HepG2 (cell line): ENCODE data around the gene ARHGAP33. TPM values are rescaled to one million over a fixed set of nuclear protein-coding genes. Genes with fewer than 3 reads are reported as not detected.

ENCODE experiments used
- ATAC-seq: fragments of 200-7000 bp; cut with Tn5 transposase; 3 replicates; pipeline ENCODE4 v1.9.1; 2020; ENCODE audit warnings: mild to moderate bottlenecking, moderate library complexity
- BruUV-seq: library from RNA; stranded (reverse); fragments of 400-500 nt; replicated peaks from 2 replicates; lab custom pipeline; 2021; lab: Mats Ljungman, UMichigan
- CTCF ChIA-PET: fragments of 300-600 bp; formaldehyde crosslinking; extraction: SDS; loops from one replicate; lab custom pipeline; 2021; ENCODE audit warnings: low total read pairs, inconsistent platforms, low intra/inter-chr PET ratio; lab: Yijun Ruan, JAX
- POLR2A ChIA-PET: fragments of 350-600 bp; sonication (Branson Sonifier 250); formaldehyde crosslinking; loops from one replicate; lab custom pipeline; 2020; ENCODE audit warnings: antibody characterized with exemption, inconsistent platforms; lab: Yijun Ruan, JAX
- DNase-seq: peaks from one replicate; pipeline ENCODE4 v3.0.0-alpha.2; 2015; ENCODE audit warnings: low spot score
- FAIRE-seq: peaks from 3 replicates; lab custom pipeline; 2011; peaks lifted over from hg19 to GRCh38; lab: Jason Lieb, UNC
- H2AFZ ChIP-seq: one replicate; pipeline ENCODE4 v1.6.1; 2011; ENCODE audit warnings: low read length, inconsistent platforms
- H3K27ac ChIP-seq: fragments of 300-600 bp; 3 replicates; pipeline ENCODE4 v1.8.0; 2011; ENCODE audit warnings: mixed run types, mild to moderate bottlenecking, mixed read lengths, low read length, inconsistent platforms; ENCODE audit not compliant: insufficient read depth; ENCODE audit errors: extremely low read length
- H3K27me3 ChIP-seq, 2 experiments: fragments of 200-600 bp in 1 of 2; 2 replicates in 1 of 2; 3 replicates in 1 of 2; pipeline versions ENCODE4 v1.6.0 to v1.8.0; 2011; ENCODE audit warnings: low read length in 2 of 2, mild to moderate bottlenecking in 2 of 2, moderate library complexity in 2 of 2, inconsistent platforms in 1 of 2; ENCODE audit not compliant: insufficient read depth in 2 of 2, control insufficient read depth in 1 of 2
- H3K36me3 ChIP-seq, 2 experiments: fragments of 200-600 bp in 1 of 2; replicated peaks in 1 of 2; 2 replicates in 1 of 2; 3 replicates in 1 of 2; pipeline versions ENCODE4 v1.5.1 to v1.8.0; 2011; ENCODE audit warnings: low read length in 2 of 2, inconsistent platforms in 1 of 2; ENCODE audit not compliant: insufficient read depth in 2 of 2, control insufficient read depth in 1 of 2
- H3K4me1 ChIP-seq: 2 replicates; pipeline ENCODE4 v1.5.1; 2012; ENCODE audit warnings: low read length, inconsistent platforms; ENCODE audit not compliant: insufficient read depth
- H3K4me2 ChIP-seq: 2 replicates; pipeline ENCODE4 v1.6.0; 2011; ENCODE audit warnings: low read depth, low read length, inconsistent platforms
- H3K4me3 ChIP-seq, 3 experiments: fragments of 200-600 bp in 1 of 3; sonication (generic), shearing (Covaris generic) in 1 of 3; replicated peaks in 1 of 3; 2 replicates each; pipeline ENCODE4 v1.5.1; 2011 to 2016; ENCODE audit warnings: low read length in 3 of 3, inconsistent platforms in 2 of 3, low read depth in 2 of 3, mild to moderate bottlenecking in 2 of 3, control low read depth in 1 of 3, mixed read lengths in 1 of 3; ENCODE audit not compliant: insufficient read depth in 1 of 3
- H3K79me2 ChIP-seq: one replicate; pipeline ENCODE4 v1.6.1; 2011; ENCODE audit warnings: low read length, inconsistent platforms; ENCODE audit not compliant: insufficient read depth
- H3K9ac ChIP-seq: 2 replicates; pipeline ENCODE4 v1.6.0; 2011; ENCODE audit warnings: mild to moderate bottlenecking, low read depth, low read length, inconsistent platforms; ENCODE audit not compliant: insufficient read depth
- H3K9me3 ChIP-seq: 2 replicates; pipeline ENCODE4 v1.5.1; 2012; ENCODE audit warnings: mild to moderate bottlenecking, low read length
- H4K20me1 ChIP-seq: 2 replicates; pipeline ENCODE4 v1.6.0; 2011; ENCODE audit warnings: inconsistent platforms, mild to moderate bottlenecking, low read length, moderate library complexity; ENCODE audit not compliant: insufficient read depth
- GATAD2A ChIP-seq: IDR thresholded peaks from 2 replicates; pipeline ENCODE4 v1.6.1; 2016
- HDAC1 ChIP-seq: sonication (generic); formaldehyde crosslinking; IDR thresholded peaks from 2 replicates; pipeline ENCODE4 v1.5.1; 2020; ENCODE audit warnings: mild to moderate bottlenecking, missing genetic modification reagents
- HOXA7 ChIP-seq: sonication (generic); formaldehyde crosslinking; IDR thresholded peaks from 2 replicates; pipeline ENCODE4 v1.8.1; 2022; ENCODE audit warnings: mild to moderate bottlenecking, missing genetic modification reagents, moderate library complexity
- MAX ChIP-seq: IDR thresholded peaks from 2 replicates; pipeline ENCODE4 v1.6.1; 2012; ENCODE audit warnings: inconsistent platforms
- NFYB ChIP-seq: sonication (generic); formaldehyde crosslinking; IDR thresholded peaks from 2 replicates; pipeline ENCODE4 v1.4.0; 2020; ENCODE audit warnings: missing genetic modification reagents
- PHF8 ChIP-seq: sonication (generic); formaldehyde crosslinking; IDR thresholded peaks from 2 replicates; pipeline ENCODE4 v1.5.0; 2020; ENCODE audit warnings: missing genetic modification reagents
- SALL2 ChIP-seq: sonication (generic); formaldehyde crosslinking; IDR thresholded peaks from 2 replicates; pipeline ENCODE4 v1.8.1; 2023; ENCODE audit warnings: mild to moderate bottlenecking, missing genetic modification reagents, inconsistent platforms
- THAP11 ChIP-seq: IDR thresholded peaks from 2 replicates; pipeline ENCODE4 v1.6.1; 2016; ENCODE audit warnings: missing biosample characterization, missing genetic modification reagents
- ZBTB3 ChIP-seq: sonication (generic); formaldehyde crosslinking; IDR thresholded peaks from 2 replicates; pipeline ENCODE4 v1.4.0; 2020; ENCODE audit warnings: low read depth, mild to moderate bottlenecking, moderate library complexity, missing genetic modification reagents, borderline replicate concordance
- ZBTB33 ChIP-seq: sonication (generic); formaldehyde crosslinking; IDR thresholded peaks from 2 replicates; pipeline ENCODE4 v1.4.0; 2020; ENCODE audit warnings: missing genetic modification reagents
- ZBTB46 ChIP-seq: sonication (generic); formaldehyde crosslinking; IDR thresholded peaks from 2 replicates; pipeline ENCODE4 v1.4.0; 2020; ENCODE audit warnings: mild to moderate bottlenecking, missing genetic modification reagents, borderline replicate concordance
- ZNF350 ChIP-seq: sonication (generic); formaldehyde crosslinking; IDR thresholded peaks from 2 replicates; pipeline ENCODE4 v1.4.0; 2020; ENCODE audit warnings: mild to moderate bottlenecking, low read depth, missing genetic modification reagents, borderline replicate concordance
- ZNF562 ChIP-seq: sonication (generic); formaldehyde crosslinking; IDR thresholded peaks from 2 replicates; pipeline ENCODE4 v1.8.0; 2022; ENCODE audit warnings: missing genetic modification reagents, borderline replicate concordance
- WGBS: methylation state at CpG from one replicate; pipeline ENCODE4 v1.1.6; 2017; ENCODE audit warnings: low lambda C conversion rate; 5-methylcytosine and 5-hydroxymethylcytosine counted together
- in situ Hi-C: cut with HindIII; loops from 2 replicates; pipeline ENCODE4 v1.10.0; 2017; ENCODE audit warnings: low pct_unique_long_range_greater_than_20kb; ENCODE audit not compliant: extremely low pct_ligation_motif_present
- intact Hi-C: fragments of 100-400 bp; cut with micrococcal nuclease; formaldehyde crosslinking; loops from one replicate; pipeline ENCODE4 v1.10.0; 2022; ENCODE audit not compliant: unreplicated experiment
- polyA plus RNA-seq, 8 experiments: library from polyadenylated mRNA; depleted of rRNA in 3 of 8; stranded (reverse) in 7 of 8; unstranded in 1 of 8; fragments of >200 nt; fragmentation: Illumina TruSeq in 4 of 8; extraction: Trizol in 4 of 8; gene quantifications; 2 replicates each; pipeline versions ENCODE4 v1.2.1 to v1.2.3, GENCODE V29; 2011 to 2016; ENCODE audit warnings: low read depth in 4 of 8, missing spikeins in 1 of 8, mixed read lengths in 1 of 8; ENCODE audit not compliant: insufficient read depth in 1 of 8
- total RNA-seq, 5 experiments: library from RNA; depleted of rRNA; stranded (reverse); fragments of >200 nt; fragmentation: Illumina TruSeq; extraction: Trizol; gene quantifications; 2 replicates each; pipeline ENCODE4 v1.2.3, GENCODE V29; 2016; ENCODE audit warnings: low read depth in 1 of 5

ARHGAP33 gene
- total and polyA plus RNA-seq, 2 of the 13 experiments (the other 11 are each of a cell fraction or from before 2014, with no cell fraction given): 1.3 to 2.7 TPM

GRCh38 chr19:35766571-35767104, 8.7 kb upstream of the ARHGAP33 start:
- FAIRE-seq (no peak), ATAC-seq (peak; percentile 8; the same call in 2 of the 3 replicates), DNase-seq (no peak)
- in situ Hi-C loops (no loop called here), intact Hi-C loops (no loop called here)
- peaks cover 20% of the 10 kb centered on the region; the same call in 1 of the 2 replicates for H3K4me1 ChIP-seq
- H3K27me3 ChIP-seq: no peaks in the 10 kb centered on the region
- H3K79me2 ChIP-seq: no peaks in the 10 kb centered on the region
- no peak overlapping the region for H3K4me3 ChIP-seq
- TF ChIP-seq ZBTB33: peak; percentile 63; the same call in 1 of the 2 replicates
- TF ChIP-seq SALL2 (CRISPR knock-in tag): no peak
- no peaks in the 10 kb centered on the region for H3K9me3 ChIP-seq
- H2AFZ ChIP-seq: no peak overlapping the region
- WGBS: 88% methylated on average over 10 of the region's 11 CpGs
- ChIA-PET CTCF (no interaction called here), POLR2A (interaction anchor here (1.1 kb wide), 1 partner anchor 9 kb away, joined by 3 read pairs; no protein-coding TSS in a partner anchor)
- H3K27ac ChIP-seq: no peak overlapping the region
- H4K20me1 ChIP-seq: no peaks in the 10 kb centered on the region
- no TSS peak for BruUV-seq
- H3K9ac ChIP-seq: no peak overlapping the region
- H3K4me2 ChIP-seq: no peak overlapping the region
- H3K36me3 ChIP-seq: peaks cover 4 to 15% of the 10 kb centered on the region in 2 experiments; a peak in 4 of 5 replicates

GRCh38 chr19:35767288-35768081, 7.9 kb upstream of the ARHGAP33 start:
- 87% methylated on average over 15 of the region's 34 CpGs for WGBS
- Histone ChIP-seq H3K4me1 (peaks cover 20% of the 10 kb centered on the region; the same call in 1 of the 2 replicates), H4K20me1 (no peaks in the 10 kb centered on the region), H3K27ac (peak overlapping the region; percentile 14), H3K36me3 (peaks cover 3 to 8% of the 10 kb centered on the region in 2 experiments; a peak in 3 of 5 replicates), H3K27me3 (no peaks in the 10 kb centered on the region), H3K9me3 (no peaks in the 10 kb centered on the region), H3K4me3 (no peak overlapping the region), H3K4me2 (no peak overlapping the region), H2AFZ (no peak overlapping the region), H3K79me2 (no peaks in the 10 kb centered on the region), H3K9ac (no peak overlapping the region)
- ChIA-PET POLR2A (interaction anchor here (1.0 to 1.1 kb wide), 3 partner anchors 9 to 19 kb away, joined by 3 to 6 read pairs (median 3); partner anchors contain the start of gene LIN37), CTCF (no interaction called here)
- peak; percentile 90 for ATAC-seq
- BruUV-seq: no TSS peak
- peak; percentile 43 for DNase-seq
- intact Hi-C loops: no loop called here
- no peak for FAIRE-seq
- in situ Hi-C loops: no loop called here
- no peak for TF ChIP-seq ZBTB46 (CRISPR knock-in tag)
- no peak for TF ChIP-seq ZNF350 (CRISPR knock-in tag)
- 0 out of 2 replicates have a peak, but pooled peaks have one; percentile 37 for TF ChIP-seq GATAD2A (CRISPR knock-in tag)
- no peak for TF ChIP-seq ZNF562 (CRISPR knock-in tag)
- TF ChIP-seq HDAC1 (CRISPR knock-in tag): 0 out of 2 replicates have a peak, but pooled peaks have one; percentile 38
- TF ChIP-seq PHF8 (CRISPR knock-in tag): peak; percentile 46
- TF ChIP-seq THAP11 (CRISPR knock-in tag): peak; percentile 56
- no peak for TF ChIP-seq NFYB (CRISPR knock-in tag)
- no peak for TF ChIP-seq HOXA7
- no peak for TF ChIP-seq ZBTB3 (CRISPR knock-in tag)
- TF ChIP-seq MAX: 0 out of 2 replicates have a peak, but pooled peaks have one; percentile 12
